Measurements from ENCODE around the gene CDRT15.
"Not testable (repeated sequence)": the region's sequence is repeated elsewhere in the genome, so short reads cannot be mapped to it uniquely, and the experiment has no call there.

The CDRT15 gene

DNA sequence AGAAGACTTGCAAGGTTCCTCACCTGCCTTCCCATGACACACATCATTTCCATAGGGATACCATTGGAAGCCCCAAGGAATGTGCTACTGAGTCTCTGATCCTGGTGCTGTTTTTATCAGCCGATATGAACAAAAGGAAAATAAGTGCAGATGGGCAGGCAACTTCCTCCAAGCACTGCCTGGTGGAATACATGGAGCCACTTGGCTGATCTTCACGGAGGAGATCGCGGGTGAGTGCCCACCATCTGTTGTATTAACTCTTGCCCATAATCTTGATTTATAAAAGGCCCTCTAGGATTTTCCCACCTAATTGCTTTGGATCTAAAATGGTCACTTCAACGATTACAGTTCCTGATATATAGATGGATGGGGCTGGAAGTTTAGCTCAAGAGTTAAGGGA, 24.7 kb upstream of the CDRT15 start:
- TF ChIP-seq CTCF (IDR thresholded peaks at IDR 0.05; ENCODE audit: extremely low read depth, insufficient read depth, missing control alignments) = no peak
- no peak for DNase-seq (ENCODE audit: low spot score)
- in situ Hi-C loops (cut with MboI; ENCODE audit: low pct_unique_long_range_greater_than_20kb, low sequenced_read_pairs, unreplicated experiment) = no loop called here

DNA sequence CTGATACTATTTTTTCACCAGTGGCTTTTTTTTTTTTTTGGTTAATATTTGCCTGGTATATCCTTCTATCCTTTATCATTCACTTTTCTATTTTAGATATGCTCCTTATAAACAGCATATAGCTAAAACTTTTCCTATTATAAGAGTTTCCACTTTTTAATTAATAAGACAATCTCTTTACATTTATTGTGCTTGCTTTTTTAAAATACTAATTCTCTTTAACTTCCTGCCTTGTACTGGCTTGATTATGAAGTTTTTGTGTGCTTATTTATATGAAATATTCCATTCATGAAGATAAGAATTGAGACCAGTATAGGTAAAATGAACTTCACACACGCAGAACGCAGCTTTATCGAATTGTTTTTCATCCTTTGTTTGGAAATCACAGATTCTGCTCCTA, 9.0 kb upstream of the CDRT15 start:
- in situ Hi-C loops (cut with MboI; ENCODE audit: low pct_unique_long_range_greater_than_20kb, low sequenced_read_pairs, unreplicated experiment) = no loop called here
- no peak for TF ChIP-seq CTCF (IDR thresholded peaks at IDR 0.05; ENCODE audit: extremely low read depth, insufficient read depth, missing control alignments)
- no peak for DNase-seq (ENCODE audit: low spot score)

- no peak for DNase-seq (ENCODE audit: low spot score)
These were observed 8.3 kb upstream of the CDRT15 start for GRCh38 chr17:14245002-14245401.

GRCh38 chr17:14239271-14239670, 2.6 kb upstream of the CDRT15 start:
- in situ Hi-C loops (cut with MboI; ENCODE audit: low pct_unique_long_range_greater_than_20kb, low sequenced_read_pairs, unreplicated experiment); DNase-seq (ENCODE audit: low spot score): not testable (repeated sequence)

More at GRCh38 chr17:14245002-14245401, 8.3 kb upstream of the CDRT15 start:
- in situ Hi-C loops (cut with MboI; ENCODE audit: low pct_unique_long_range_greater_than_20kb, low sequenced_read_pairs, unreplicated experiment) = no loop called here
- no peak for TF ChIP-seq CTCF (IDR thresholded peaks at IDR 0.05; ENCODE audit: extremely low read depth, insufficient read depth, missing control alignments)

DNA sequence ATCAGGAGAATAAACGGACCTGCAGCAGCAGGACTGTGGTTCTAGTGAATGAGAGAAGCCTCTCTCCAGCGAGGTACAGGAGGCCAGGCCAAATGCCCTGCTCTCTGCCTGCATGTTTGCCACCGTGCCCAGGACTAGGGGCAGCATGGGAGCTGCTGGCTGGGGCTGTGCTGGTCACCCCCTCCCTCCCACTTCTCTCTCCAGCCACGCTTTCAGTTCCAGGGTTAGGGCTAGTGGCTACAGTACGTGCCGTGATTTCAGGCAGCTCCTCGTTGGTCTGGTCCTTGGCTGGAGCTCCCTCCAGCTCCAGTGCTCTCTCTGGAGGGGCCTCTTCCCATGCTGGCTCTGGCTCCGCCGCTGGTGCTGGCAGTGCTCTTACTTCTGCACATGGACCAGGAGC, 630 bp downstream of the CDRT15 start:
- in situ Hi-C loops (cut with MboI; ENCODE audit: low pct_unique_long_range_greater_than_20kb, low sequenced_read_pairs, unreplicated experiment); DNase-seq (ENCODE audit: low spot score): not testable (repeated sequence)

DNA sequence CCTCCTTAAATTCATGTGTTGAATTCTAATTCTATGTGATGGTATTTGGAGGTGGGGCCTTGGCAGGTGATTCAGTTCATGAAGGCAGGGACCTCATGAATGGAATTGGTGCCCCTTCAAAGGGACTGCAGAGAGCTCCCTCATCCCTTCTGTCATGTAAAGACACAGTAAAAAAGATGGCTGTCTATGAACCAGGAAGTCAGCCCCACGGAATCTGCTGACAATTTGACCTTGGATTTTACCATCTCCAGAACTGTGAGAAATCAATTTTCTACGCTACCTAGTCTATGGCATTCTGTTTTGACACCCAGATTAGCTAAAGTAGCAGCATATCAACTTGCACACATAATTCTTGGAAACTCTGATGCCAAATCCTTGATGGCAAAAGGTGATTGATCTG, 1.6 kb downstream of the CDRT15 start:
- DNase-seq (ENCODE audit: low spot score); in situ Hi-C loops (cut with MboI; ENCODE audit: low pct_unique_long_range_greater_than_20kb, low sequenced_read_pairs, unreplicated experiment): not testable (repeated sequence)

DNA sequence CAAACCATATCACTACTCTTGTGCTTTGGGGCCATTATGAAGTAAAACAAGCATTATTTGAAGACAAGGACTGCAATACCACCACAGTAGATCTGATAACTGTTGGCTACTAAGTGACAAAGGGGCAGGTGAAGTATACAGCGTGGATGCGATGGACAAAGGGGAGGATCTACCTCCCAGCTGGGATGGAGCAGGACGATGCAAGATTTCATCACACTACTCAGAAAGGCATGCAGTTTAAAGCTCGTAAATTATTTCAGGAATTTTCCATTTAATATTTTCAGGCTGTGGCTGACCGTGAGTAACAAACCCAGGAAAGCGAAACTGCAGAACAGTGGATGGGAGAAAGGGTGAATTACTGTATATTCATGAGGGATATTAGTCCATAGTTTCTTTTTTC, 5.5 kb downstream of the CDRT15 start:
- DNase-seq (ENCODE audit: low spot score); in situ Hi-C loops (cut with MboI; ENCODE audit: low pct_unique_long_range_greater_than_20kb, low sequenced_read_pairs, unreplicated experiment): not testable (repeated sequence)

- DNase-seq (ENCODE audit: low spot score) = no peak
- in situ Hi-C loops (cut with MboI; ENCODE audit: low pct_unique_long_range_greater_than_20kb, low sequenced_read_pairs, unreplicated experiment) = no loop called here
- no peak for TF ChIP-seq CTCF (IDR thresholded peaks at IDR 0.05; ENCODE audit: extremely low read depth, insufficient read depth, missing control alignments)
These were observed 7.8 kb downstream of the CDRT15 start for GRCh38 chr17:14228903-14229302.

DNA sequence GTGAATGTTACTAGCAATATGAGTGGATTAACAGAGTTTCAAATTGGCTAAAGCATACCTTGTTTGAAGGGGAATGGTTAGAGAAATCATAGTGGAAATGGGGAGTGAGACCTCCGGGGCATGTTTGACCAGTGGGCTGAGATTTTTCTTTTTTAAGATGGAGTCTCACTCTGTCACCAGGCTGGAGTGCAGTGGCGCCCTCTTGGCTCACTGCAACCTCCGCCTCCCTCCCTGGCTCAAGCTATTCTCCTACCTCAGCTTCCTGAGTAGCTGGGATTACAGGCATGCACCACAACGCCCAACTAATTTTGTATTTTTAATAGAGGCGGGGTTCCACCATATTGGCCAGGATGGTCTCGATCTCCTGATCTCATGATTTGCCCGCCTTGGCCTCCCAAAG, 9.6 kb downstream of the CDRT15 start:
- no peak for TF ChIP-seq CTCF (IDR thresholded peaks at IDR 0.05; ENCODE audit: extremely low read depth, insufficient read depth, missing control alignments)
- DNase-seq (ENCODE audit: low spot score) = no peak
- in situ Hi-C loops (cut with MboI; ENCODE audit: low pct_unique_long_range_greater_than_20kb, low sequenced_read_pairs, unreplicated experiment) = no loop called here

All from GM13977 (cell line).